Keratinocyte (primary cell): ENCODE measurements around the gene SWAP70. TPM values are rescaled to one million over a fixed set of nuclear protein-coding genes. Genes with fewer than 3 reads are reported as not detected.

ENCODE experiments used
- DNase-seq: peaks from one replicate; pipeline ENCODE4 v3.0.0-alpha.2; 2011; ENCODE audit warnings: low read depth, missing footprints, low spot score
- FAIRE-seq: peaks from 2 replicates; lab custom pipeline; 2011; peaks lifted over from hg19 to GRCh38; lab: Jason Lieb, UNC
- H2AFZ ChIP-seq: 2 replicates; pipeline ENCODE4 v1.6.0; 2012; ENCODE audit warnings: low read length, control low read depth, inconsistent platforms; ENCODE audit not compliant: control insufficient read depth
- H3K27ac ChIP-seq: 2 replicates; pipeline ENCODE4 v1.5.1; 2011; ENCODE audit warnings: low read length; ENCODE audit not compliant: control insufficient read depth, insufficient read depth
- H3K27me3 ChIP-seq: 3 replicates; pipeline ENCODE4 v1.6.0; 2011; ENCODE audit warnings: low read length; ENCODE audit not compliant: control insufficient read depth, insufficient read depth; ENCODE audit errors: extremely low read depth
- H3K36me3 ChIP-seq, 2 experiments: 2 replicates in 1 of 2; 3 replicates in 1 of 2; pipeline ENCODE4 v1.5.1; 2011; ENCODE audit warnings: low read length in 2 of 2, mild to moderate bottlenecking in 1 of 2; ENCODE audit not compliant: control insufficient read depth in 2 of 2, insufficient read depth in 2 of 2; ENCODE audit errors: extremely low read depth in 1 of 2
- H3K4me1 ChIP-seq: 3 replicates; pipeline ENCODE4 v1.5.1; 2011; ENCODE audit warnings: low read length; ENCODE audit not compliant: control insufficient read depth, insufficient read depth; ENCODE audit errors: extremely low read depth
- H3K4me2 ChIP-seq: 3 replicates; pipeline ENCODE4 v1.6.0; 2011; ENCODE audit warnings: low read depth, low read length; ENCODE audit not compliant: control insufficient read depth, insufficient read depth; ENCODE audit errors: extremely low read depth
- H3K4me3 ChIP-seq, 3 experiments: fragments of 200-600 bp in 1 of 3; sonication (generic) in 1 of 3; 2 replicates in 2 of 3; 3 replicates in 1 of 3; pipeline ENCODE4 v1.5.1; 2011 to 2016; ENCODE audit warnings: low read length in 3 of 3, mild to moderate bottlenecking in 3 of 3, control low read depth in 2 of 3, inconsistent platforms in 1 of 3, low read depth in 1 of 3, mixed read lengths in 1 of 3, mixed run types in 1 of 3, moderate library complexity in 1 of 3; ENCODE audit not compliant: control insufficient read depth in 2 of 3, insufficient read depth in 2 of 3; ENCODE audit errors: extremely low read depth in 1 of 3
- H3K79me2 ChIP-seq: 2 replicates; pipeline ENCODE4 v1.6.0; 2012; ENCODE audit warnings: low read length; ENCODE audit not compliant: control insufficient read depth, insufficient read depth
- H3K9ac ChIP-seq: 3 replicates; pipeline ENCODE4 v1.6.0; 2011; ENCODE audit warnings: low read length; ENCODE audit not compliant: control insufficient read depth, insufficient read depth; ENCODE audit errors: extremely low read depth
- H3K9me1 ChIP-seq: 3 replicates; pipeline ENCODE4 v1.6.0; 2011; ENCODE audit warnings: low read length; ENCODE audit not compliant: control insufficient read depth, insufficient read depth; ENCODE audit errors: extremely low read depth
- H3K9me3 ChIP-seq: 2 replicates; pipeline ENCODE4 v1.5.1; 2012; ENCODE audit warnings: low read depth, low read length; ENCODE audit not compliant: control insufficient read depth
- H4K20me1 ChIP-seq: 3 replicates; pipeline ENCODE4 v1.6.0; 2011; ENCODE audit warnings: low read length; ENCODE audit not compliant: control insufficient read depth, insufficient read depth; ENCODE audit errors: extremely low read depth
- EZH2 ChIP-seq: IDR thresholded peaks from one replicate; pipeline ENCODE4 v1.6.1; 2012; ENCODE audit warnings: inconsistent platforms, mild to moderate bottlenecking, low read length, moderate library complexity
- dilution Hi-C: fragments of 300-500 bp; cut with MboI; formaldehyde crosslinking; loops from one replicate; pipeline ENCODE4 v1.7.0; 2020; ENCODE audit warnings: low sequenced_read_pairs; ENCODE audit not compliant: extremely low pct_ligation_motif_present
- polyA plus RNA-seq, 5 experiments: library from polyadenylated mRNA; depleted of rRNA in 3 of 5; stranded (reverse) in 3 of 5; stranded (forward) in 1 of 5; unstranded in 1 of 5; fragments of >200 nt; gene quantifications; 1 replicate in 1 of 5; 2 replicates in 3 of 5; 3 replicates in 1 of 5; pipeline versions ENCODE4 v1.2.1 to v1.2.3, GENCODE V29; 2011 to 2012; ENCODE audit warnings: missing spikeins in 2 of 5, low read depth in 1 of 5, low replicate concordance in 1 of 5
- TF ChIP-seq, protein P1 (sequence below), 3 experiments: IDR thresholded peaks in 1 of 3; conservative IDR thresholded peaks in 1 of 3; optimal IDR thresholded peaks in 1 of 3; 2 replicates in 2 of 3; 3 replicates in 1 of 3; pipeline versions ENCODE3 to v1.5.1; 2011; ENCODE audit warnings: low read length in 3 of 3, mild to moderate bottlenecking in 3 of 3, moderate library complexity in 2 of 3, control low read depth in 1 of 3, inconsistent platforms in 1 of 3; ENCODE audit not compliant: insufficient read depth in 2 of 3; ENCODE audit errors: extremely low read depth in 1 of 3

The SWAP70 gene
- polyA plus RNA-seq, 1 donor (not counting 4 experiments of a cell fraction or from before 2014, with no cell fraction given) = 28.5 TPM

DNA sequence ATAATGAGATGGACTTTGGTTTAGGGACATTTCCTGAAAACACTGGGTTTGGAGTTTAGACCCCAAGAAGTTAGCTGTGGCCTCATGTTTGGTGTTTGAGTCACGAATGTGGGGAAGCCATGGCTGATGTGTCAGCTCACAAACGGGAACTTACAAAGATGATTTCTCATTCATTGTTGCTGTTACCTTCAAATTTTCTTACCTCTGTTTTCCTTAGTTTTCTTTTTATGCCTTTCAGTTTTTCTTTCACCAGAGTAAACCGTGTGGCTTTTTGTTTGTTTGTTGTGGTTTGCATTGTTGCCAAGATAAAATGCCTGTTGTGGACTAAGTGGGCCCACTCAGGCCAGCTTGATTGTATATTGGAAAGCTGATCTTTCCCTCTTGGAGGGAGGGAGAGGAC, 89.1 kb downstream of the SWAP70 start:
- Histone ChIP-seq H3K27ac (peak overlapping the region; percentile 98), H3K9me3 (no peaks in the 10 kb centered on the region), H3K79me2 (no peaks in the 10 kb centered on the region), H3K9me1 (no peaks in the 10 kb centered on the region), H2AFZ (no peak overlapping the region), H3K27me3 (no peaks in the 10 kb centered on the region), H3K9ac (peak overlapping the region; percentile 97), H3K36me3 (peaks cover 3% of the 10 kb centered on the region in 2 experiments), H4K20me1 (no peaks in the 10 kb centered on the region), H3K4me2 (peak overlapping the region; percentile 50), H3K4me3 (no peak overlapping the region), H3K4me1 (peaks cover 61% of the 10 kb centered on the region)
- TF ChIP-seq, protein P1, sequence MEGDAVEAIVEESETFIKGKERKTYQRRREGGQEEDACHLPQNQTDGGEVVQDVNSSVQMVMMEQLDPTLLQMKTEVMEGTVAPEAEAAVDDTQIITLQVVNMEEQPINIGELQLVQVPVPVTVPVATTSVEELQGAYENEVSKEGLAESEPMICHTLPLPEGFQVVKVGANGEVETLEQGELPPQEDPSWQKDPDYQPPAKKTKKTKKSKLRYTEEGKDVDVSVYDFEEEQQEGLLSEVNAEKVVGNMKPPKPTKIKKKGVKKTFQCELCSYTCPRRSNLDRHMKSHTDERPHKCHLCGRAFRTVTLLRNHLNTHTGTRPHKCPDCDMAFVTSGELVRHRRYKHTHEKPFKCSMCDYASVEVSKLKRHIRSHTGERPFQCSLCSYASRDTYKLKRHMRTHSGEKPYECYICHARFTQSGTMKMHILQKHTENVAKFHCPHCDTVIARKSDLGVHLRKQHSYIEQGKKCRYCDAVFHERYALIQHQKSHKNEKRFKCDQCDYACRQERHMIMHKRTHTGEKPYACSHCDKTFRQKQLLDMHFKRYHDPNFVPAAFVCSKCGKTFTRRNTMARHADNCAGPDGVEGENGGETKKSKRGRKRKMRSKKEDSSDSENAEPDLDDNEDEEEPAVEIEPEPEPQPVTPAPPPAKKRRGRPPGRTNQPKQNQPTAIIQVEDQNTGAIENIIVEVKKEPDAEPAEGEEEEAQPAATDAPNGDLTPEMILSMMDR (optimal IDR thresholded peaks at IDR 0.05 in 1 of 3, IDR thresholded peaks at IDR 0.05 in 1 of 3, conservative IDR thresholded peaks at IDR 0.05 in 1 of 3; ENCODE audit: extremely low read depth in 1 of 3, insufficient read depth in 2 of 3, low read length in 3 of 3) = no peak
- no peak for TF ChIP-seq EZH2
- dilution Hi-C loops = no loop called here
- no peak for DNase-seq
- peak; percentile 74 for FAIRE-seq

GRCh38 chr11:9754010-9754471, 90.2 kb downstream of the SWAP70 start:
- peak; percentile 80 for DNase-seq
- no peak overlapping the region for H2AFZ ChIP-seq
- no peaks in the 10 kb centered on the region for H3K79me2 ChIP-seq
- dilution Hi-C loops = no loop called here
- TF ChIP-seq EZH2 = no peak
- TF ChIP-seq, protein P1 (optimal IDR thresholded peaks at IDR 0.05 in 1 of 3, IDR thresholded peaks at IDR 0.05 in 1 of 3, conservative IDR thresholded peaks at IDR 0.05 in 1 of 3; ENCODE audit: extremely low read depth in 1 of 3, insufficient read depth in 2 of 3, low read length in 3 of 3) = peak in 1 of 3 experiments; percentile 19
- H3K4me3 ChIP-seq = no peak overlapping the region
- peaks cover 3% of the 10 kb centered on the region in 2 experiments for H3K36me3 ChIP-seq
- H3K27me3 ChIP-seq = no peaks in the 10 kb centered on the region
- no peaks in the 10 kb centered on the region for H3K9me3 ChIP-seq
- H4K20me1 ChIP-seq = no peaks in the 10 kb centered on the region
- peak overlapping the region; percentile 97 for H3K9ac ChIP-seq
- peak; percentile 77 for FAIRE-seq
- H3K4me2 ChIP-seq = peak overlapping the region; percentile 50
- peaks cover 64% of the 10 kb centered on the region for H3K4me1 ChIP-seq
- H3K9me1 ChIP-seq = no peaks in the 10 kb centered on the region
- H3K27ac ChIP-seq = peak overlapping the region; percentile 98
